ENCODE results near the gene BCL2L14. TPM values are rescaled to one million over a fixed set of nuclear protein-coding genes. Genes with fewer than 3 reads are reported as not detected.

The BCL2L14 gene
- 13.6 and 17.8 TPM in 2 replicates for total RNA-seq
- 4.9 and 7.5 TPM in 2 replicates for polyA plus RNA-seq

DNA sequence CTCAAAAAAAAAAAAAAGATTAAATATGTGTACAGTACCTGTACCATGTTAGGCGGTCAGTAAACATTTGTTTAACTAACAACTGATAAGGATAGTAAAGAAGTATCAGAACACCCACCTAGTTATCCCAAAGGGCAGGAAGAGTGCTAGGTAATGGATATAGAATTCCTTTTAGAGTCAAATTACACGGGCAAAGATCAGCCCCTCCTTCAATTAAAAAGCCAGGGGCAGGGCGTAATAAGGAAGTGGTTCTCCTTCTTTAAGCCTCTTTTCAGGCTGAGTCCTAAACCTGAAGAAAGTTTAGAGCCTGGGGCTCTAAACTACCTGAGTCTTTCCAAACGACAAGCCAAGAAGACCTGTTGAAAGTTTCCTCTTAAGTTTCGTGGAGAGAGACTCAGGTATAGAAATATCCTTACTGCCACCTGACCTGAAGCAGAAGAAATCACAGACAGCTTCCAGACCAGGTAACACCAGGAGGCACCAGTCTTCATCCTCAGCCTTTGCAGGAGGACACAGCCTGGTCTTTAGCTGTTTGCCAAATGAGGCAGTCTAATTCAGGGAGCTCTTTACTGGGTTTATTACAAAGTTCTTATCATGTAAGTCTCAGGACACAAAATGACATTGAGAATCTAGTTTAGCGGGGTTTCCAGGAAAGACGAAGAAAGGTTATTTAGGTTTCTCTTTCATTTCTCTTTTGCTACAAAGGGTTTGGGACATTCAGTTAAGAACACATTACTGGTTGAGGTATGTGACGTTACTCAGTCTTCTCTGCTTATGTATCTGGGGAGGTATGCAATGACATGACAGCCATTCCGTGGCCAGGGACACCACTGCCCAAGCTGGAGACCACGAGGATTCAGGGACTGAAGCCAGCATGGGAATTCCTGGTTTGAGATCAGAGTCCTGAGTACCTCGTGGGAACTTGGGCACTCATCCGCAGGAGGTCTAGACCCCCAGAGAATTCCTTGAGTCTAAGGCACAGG, at the start of gene BCL2L14:
BCL2L14 (plus strand) TSS at position 266 of the 983 bp plus-strand sequence. CDS start 8,367 bp downstream, outside the sequence.
- no peaks in the 10 kb centered on the region for H4K20me1 ChIP-seq (ENCODE audit: insufficient read depth, poor library complexity, severe bottlenecking)
- TF ChIP-seq EZH2phosphoT487 (IDR thresholded peaks at IDR 0.05; ENCODE audit: low read depth, severe bottlenecking, unreplicated experiment) = no peak
- TF ChIP-seq, protein P1, sequence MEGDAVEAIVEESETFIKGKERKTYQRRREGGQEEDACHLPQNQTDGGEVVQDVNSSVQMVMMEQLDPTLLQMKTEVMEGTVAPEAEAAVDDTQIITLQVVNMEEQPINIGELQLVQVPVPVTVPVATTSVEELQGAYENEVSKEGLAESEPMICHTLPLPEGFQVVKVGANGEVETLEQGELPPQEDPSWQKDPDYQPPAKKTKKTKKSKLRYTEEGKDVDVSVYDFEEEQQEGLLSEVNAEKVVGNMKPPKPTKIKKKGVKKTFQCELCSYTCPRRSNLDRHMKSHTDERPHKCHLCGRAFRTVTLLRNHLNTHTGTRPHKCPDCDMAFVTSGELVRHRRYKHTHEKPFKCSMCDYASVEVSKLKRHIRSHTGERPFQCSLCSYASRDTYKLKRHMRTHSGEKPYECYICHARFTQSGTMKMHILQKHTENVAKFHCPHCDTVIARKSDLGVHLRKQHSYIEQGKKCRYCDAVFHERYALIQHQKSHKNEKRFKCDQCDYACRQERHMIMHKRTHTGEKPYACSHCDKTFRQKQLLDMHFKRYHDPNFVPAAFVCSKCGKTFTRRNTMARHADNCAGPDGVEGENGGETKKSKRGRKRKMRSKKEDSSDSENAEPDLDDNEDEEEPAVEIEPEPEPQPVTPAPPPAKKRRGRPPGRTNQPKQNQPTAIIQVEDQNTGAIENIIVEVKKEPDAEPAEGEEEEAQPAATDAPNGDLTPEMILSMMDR (IDR thresholded peaks at IDR 0.05; ENCODE audit: poor library complexity) = no peak
- no peak for TF ChIP-seq EZH2 (IDR thresholded peaks at IDR 0.05; ENCODE audit: borderline replicate concordance)
- peak within 1 kb of the TSS; percentile 70 for H3K4me2 ChIP-seq
- peak within 1 kb of the TSS; percentile 26 for H3K4me3 ChIP-seq
- no peaks in the 10 kb centered on the region for H3K9me2 ChIP-seq (replicated peaks; ENCODE audit: insufficient read depth)
- DNase-seq (ENCODE audit: low spot score) = peak; percentile 52
- no peaks in the 10 kb centered on the region for H3K27me3 ChIP-seq
- peaks cover 8% of the 10 kb centered on the region for H3K79me2 ChIP-seq
- H3K36me3 ChIP-seq (replicated peaks; ENCODE audit: insufficient read depth, low read depth) = no peaks in the 10 kb centered on the region
- peak within 1 kb of the TSS; percentile 95 for H3K27ac ChIP-seq
- H3K9me3 ChIP-seq (ENCODE audit: low read depth) = no peaks in the 10 kb centered on the region
- peaks cover 14% of the 10 kb centered on the region for H3K4me1 ChIP-seq (ENCODE audit: insufficient read depth)
- H2AFZ ChIP-seq = peak within 1 kb of the TSS; percentile 16
- WGBS (ENCODE audit: low lambda C conversion rate, missing lambda C conversion rate) = 51% methylated on average over 12 of the region's 12 CpGs

DNA sequence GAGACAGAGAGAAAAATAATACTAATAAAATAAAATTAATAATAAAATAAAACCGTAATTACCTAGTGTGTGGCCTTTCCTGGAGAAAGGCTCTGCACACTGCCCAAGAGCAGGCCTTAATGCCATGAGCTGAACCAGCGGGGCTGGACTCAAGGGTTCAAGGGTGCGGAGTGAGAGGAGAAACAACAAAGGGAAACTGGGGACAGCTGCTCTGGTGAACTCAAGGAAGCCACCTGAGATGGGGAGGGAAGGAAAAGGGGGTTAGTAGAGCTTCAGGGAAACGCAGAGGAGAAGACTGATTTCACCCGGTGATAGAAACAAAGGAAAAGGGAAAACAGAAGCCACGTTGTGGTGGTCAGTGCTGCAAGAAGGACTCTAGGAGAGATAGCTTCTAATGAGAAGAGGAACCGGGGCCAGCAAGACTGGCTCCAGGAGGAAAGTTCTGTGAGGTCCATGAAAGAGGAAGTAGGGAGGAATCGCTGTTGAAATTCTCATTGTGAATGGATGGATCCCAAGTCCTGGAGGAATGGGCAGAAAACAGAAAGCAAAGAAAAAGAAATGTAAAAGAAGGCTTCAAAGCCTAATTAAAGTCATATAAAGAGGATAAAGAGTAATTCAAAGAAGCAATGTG, 48.3 kb upstream of the BCL2L14 start:
- no peaks in the 10 kb centered on the region for H3K36me3 ChIP-seq (replicated peaks; ENCODE audit: insufficient read depth, low read depth)
- H3K4me3 ChIP-seq = no peak overlapping the region
- DNase-seq (ENCODE audit: low spot score) = no peak
- no peaks in the 10 kb centered on the region for H3K9me3 ChIP-seq (ENCODE audit: low read depth)
- H3K27me3 ChIP-seq = no peaks in the 10 kb centered on the region
- H3K79me2 ChIP-seq = no peaks in the 10 kb centered on the region
- 92% methylated on average over 8 of the region's 8 CpGs for WGBS (ENCODE audit: low lambda C conversion rate, missing lambda C conversion rate)
- H3K4me2 ChIP-seq = no peak overlapping the region
- no peaks in the 10 kb centered on the region for H4K20me1 ChIP-seq (ENCODE audit: insufficient read depth, poor library complexity, severe bottlenecking)
- H2AFZ ChIP-seq = no peak overlapping the region
- H3K9me2 ChIP-seq (replicated peaks; ENCODE audit: insufficient read depth) = no peaks in the 10 kb centered on the region
- TF ChIP-seq, protein P1 (IDR thresholded peaks at IDR 0.05; ENCODE audit: poor library complexity) = no peak
- no peak for TF ChIP-seq EZH2 (IDR thresholded peaks at IDR 0.05; ENCODE audit: borderline replicate concordance)
- no peak for TF ChIP-seq EZH2phosphoT487 (IDR thresholded peaks at IDR 0.05; ENCODE audit: low read depth, severe bottlenecking, unreplicated experiment)
- no peak overlapping the region for H3K27ac ChIP-seq
- H3K4me1 ChIP-seq (ENCODE audit: insufficient read depth) = peaks cover 4% of the 10 kb centered on the region

DNA sequence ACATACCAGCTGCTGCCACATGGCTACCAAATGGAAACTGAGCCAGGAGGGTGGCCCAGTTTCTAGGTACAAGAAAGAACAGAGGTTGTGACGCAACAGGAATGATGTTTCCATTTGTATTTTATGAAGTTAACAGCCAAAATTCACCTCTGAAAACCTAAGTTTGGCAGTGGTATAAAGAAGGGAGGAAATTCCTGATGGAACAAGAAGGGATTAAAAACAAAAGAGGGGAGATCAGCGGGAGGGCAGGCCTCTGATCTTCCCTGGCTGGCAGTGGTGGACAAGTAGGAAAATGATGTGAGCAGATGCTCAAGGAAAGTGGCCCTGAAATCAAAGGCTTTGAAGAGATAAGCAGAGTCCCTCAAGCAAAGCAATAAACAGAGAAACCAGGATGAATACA, 47.3 kb upstream of the BCL2L14 start:
- Histone ChIP-seq H4K20me1 (ENCODE audit: insufficient read depth, poor library complexity, severe bottlenecking) (no peaks in the 10 kb centered on the region), H3K36me3 (replicated peaks; ENCODE audit: insufficient read depth, low read depth) (no peaks in the 10 kb centered on the region), H3K27me3 (no peaks in the 10 kb centered on the region), H2AFZ (no peak overlapping the region), H3K79me2 (no peaks in the 10 kb centered on the region), H3K9me2 (replicated peaks; ENCODE audit: insufficient read depth) (no peaks in the 10 kb centered on the region), H3K4me3 (no peak overlapping the region), H3K4me1 (ENCODE audit: insufficient read depth) (no peaks in the 10 kb centered on the region), H3K9me3 (ENCODE audit: low read depth) (no peaks in the 10 kb centered on the region), H3K27ac (no peak overlapping the region), H3K4me2 (no peak overlapping the region)
- TF ChIP-seq EZH2phosphoT487 (IDR thresholded peaks at IDR 0.05; ENCODE audit: low read depth, severe bottlenecking, unreplicated experiment) = no peak
- TF ChIP-seq EZH2 (IDR thresholded peaks at IDR 0.05; ENCODE audit: borderline replicate concordance) = no peak
- TF ChIP-seq, protein P1 (IDR thresholded peaks at IDR 0.05; ENCODE audit: poor library complexity) = no peak
- DNase-seq (ENCODE audit: low spot score) = no peak
- WGBS (ENCODE audit: low lambda C conversion rate, missing lambda C conversion rate) = 55% methylated on average over 2 of the region's 2 CpGs

Measured in hepatocyte (in vitro differentiated cells).